ENCODE measurements around the gene LPP.

DNA sequence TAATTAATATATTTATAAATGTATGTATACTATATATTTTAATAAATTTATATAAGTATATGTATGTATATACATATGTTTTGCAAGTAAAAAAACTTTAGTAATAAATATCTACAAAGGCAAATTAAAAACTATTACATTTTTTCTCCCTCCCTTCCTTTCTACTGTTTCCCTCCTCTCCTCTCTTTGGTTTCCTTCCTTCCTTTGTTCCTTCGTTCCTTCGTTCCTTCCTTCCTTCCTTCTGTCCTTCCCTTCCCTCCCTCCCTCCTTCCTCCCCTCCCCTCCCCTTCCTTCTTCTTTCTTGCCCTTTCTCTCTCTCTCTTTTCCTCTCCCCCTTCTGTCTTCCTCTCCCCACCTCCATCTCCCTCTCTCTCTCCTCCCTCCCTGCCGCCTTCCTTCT lies 423.6 kb downstream of the LPP start:
- TF ChIP-seq, protein P1, sequence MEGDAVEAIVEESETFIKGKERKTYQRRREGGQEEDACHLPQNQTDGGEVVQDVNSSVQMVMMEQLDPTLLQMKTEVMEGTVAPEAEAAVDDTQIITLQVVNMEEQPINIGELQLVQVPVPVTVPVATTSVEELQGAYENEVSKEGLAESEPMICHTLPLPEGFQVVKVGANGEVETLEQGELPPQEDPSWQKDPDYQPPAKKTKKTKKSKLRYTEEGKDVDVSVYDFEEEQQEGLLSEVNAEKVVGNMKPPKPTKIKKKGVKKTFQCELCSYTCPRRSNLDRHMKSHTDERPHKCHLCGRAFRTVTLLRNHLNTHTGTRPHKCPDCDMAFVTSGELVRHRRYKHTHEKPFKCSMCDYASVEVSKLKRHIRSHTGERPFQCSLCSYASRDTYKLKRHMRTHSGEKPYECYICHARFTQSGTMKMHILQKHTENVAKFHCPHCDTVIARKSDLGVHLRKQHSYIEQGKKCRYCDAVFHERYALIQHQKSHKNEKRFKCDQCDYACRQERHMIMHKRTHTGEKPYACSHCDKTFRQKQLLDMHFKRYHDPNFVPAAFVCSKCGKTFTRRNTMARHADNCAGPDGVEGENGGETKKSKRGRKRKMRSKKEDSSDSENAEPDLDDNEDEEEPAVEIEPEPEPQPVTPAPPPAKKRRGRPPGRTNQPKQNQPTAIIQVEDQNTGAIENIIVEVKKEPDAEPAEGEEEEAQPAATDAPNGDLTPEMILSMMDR (IDR thresholded peaks at IDR 0.05; ENCODE audit: insufficient read depth, low read length, poor library complexity, severe bottlenecking): no peak
- TF ChIP-seq EZH2phosphoT487 (conservative IDR thresholded peaks at IDR 0.05; ENCODE audit: low read length): no peak

Measured in SU-DHL-6 (cell line).